Activated T-helper 17 cell treated with anti-CD3 and anti-CD28 coated beads, Interleukin-2, amount 50 U/mL, for 72 hours (primary cell): ENCODE results near the gene SAMD11. TPM values are rescaled to one million over a fixed set of nuclear protein-coding genes. Genes with fewer than 3 reads are reported as not detected.

Experiments
- ATAC-seq: fragments of 150-1000 bp; cut with Tn5 transposase; replicated peaks from 2 replicates; pipeline ENCODE4 v1.10.0; 2021; ENCODE audit warnings: mild to moderate bottlenecking, moderate library complexity
- H3K27ac Mint-ChIP-seq: one replicate; pipeline ENCODE4 v1.8.0; 2022; ENCODE audit warnings: mixed read lengths
- H3K27me3 Mint-ChIP-seq: one replicate; pipeline ENCODE4 v1.8.0; 2022; ENCODE audit warnings: mixed read lengths
- H3K36me3 Mint-ChIP-seq: one replicate; pipeline ENCODE4 v1.8.0; 2022; ENCODE audit warnings: low read depth, mild to moderate bottlenecking, mixed read lengths
- H3K4me1 Mint-ChIP-seq: one replicate; pipeline ENCODE4 v1.8.0; 2022; ENCODE audit warnings: mixed read lengths
- H3K4me3 Mint-ChIP-seq: one replicate; pipeline ENCODE4 v1.8.0; 2022; ENCODE audit warnings: mild to moderate bottlenecking, mixed read lengths
- H3K9me3 Mint-ChIP-seq: one replicate; pipeline ENCODE4 v1.8.0; 2022; ENCODE audit warnings: mixed read lengths
- total RNA-seq, 2 donors: library from RNA; stranded (reverse); gene quantifications; one replicate each; pipeline ENCODE4 v1.2.3, GENCODE V29; 2022

The SAMD11 gene
- total RNA-seq, 2 donors from 2014 or later: not detected

GRCh38 chr1:910881-911721 is 12.6 kb upstream of the SAMD11 start:
- ATAC-seq: no peak
- Mint-ChIP-seq H3K36me3 (no peaks in the 10 kb centered on the region), H3K27ac (no peak overlapping the region), H3K9me3 (no peaks in the 10 kb centered on the region), H3K4me3 (no peak overlapping the region), H3K27me3 (peaks cover 28% of the 10 kb centered on the region), H3K4me1 (no peaks in the 10 kb centered on the region)

GRCh38 chr1:911875-912739 is 11.6 kb upstream of the SAMD11 start:
- H3K27me3 Mint-ChIP-seq: peaks cover 24% of the 10 kb centered on the region
- no peak for ATAC-seq
- no peak overlapping the region for H3K27ac Mint-ChIP-seq
- H3K9me3 Mint-ChIP-seq: no peaks in the 10 kb centered on the region
- no peaks in the 10 kb centered on the region for H3K36me3 Mint-ChIP-seq
- H3K4me1 Mint-ChIP-seq: no peaks in the 10 kb centered on the region
- H3K4me3 Mint-ChIP-seq: no peak overlapping the region

GRCh38 chr1:912740-913301 is 10.9 kb upstream of the SAMD11 start:
- no peak for ATAC-seq
- Mint-ChIP-seq H3K27me3 (peaks cover 23% of the 10 kb centered on the region), H3K36me3 (no peaks in the 10 kb centered on the region), H3K4me1 (no peaks in the 10 kb centered on the region), H3K4me3 (no peak overlapping the region), H3K27ac (no peak overlapping the region), H3K9me3 (no peaks in the 10 kb centered on the region)

- H3K27me3 Mint-ChIP-seq: peaks cover 18% of the 10 kb centered on the region
- ATAC-seq: no peak
- H3K36me3 Mint-ChIP-seq: no peaks in the 10 kb centered on the region
- H3K9me3 Mint-ChIP-seq: no peaks in the 10 kb centered on the region
- no peak overlapping the region for H3K27ac Mint-ChIP-seq
- H3K4me3 Mint-ChIP-seq: no peak overlapping the region
- H3K4me1 Mint-ChIP-seq: no peaks in the 10 kb centered on the region
Observed at GRCh38 chr1:913491-914130, 10.1 kb upstream of the SAMD11 start.

- Mint-ChIP-seq H3K27me3 (peaks cover 21% of the 10 kb centered on the region), H3K9me3 (no peaks in the 10 kb centered on the region), H3K4me1 (no peaks in the 10 kb centered on the region), H3K27ac (no peak overlapping the region), H3K36me3 (no peaks in the 10 kb centered on the region), H3K4me3 (no peak overlapping the region)
- ATAC-seq: no peak
Observed at GRCh38 chr1:914131-914890, 9.4 kb upstream of the SAMD11 start.

GRCh38 chr1:914891-915280 is 8.8 kb upstream of the SAMD11 start:
- Mint-ChIP-seq H3K4me1 (no peaks in the 10 kb centered on the region), H3K36me3 (no peaks in the 10 kb centered on the region), H3K27me3 (peaks cover 21% of the 10 kb centered on the region)

GRCh38 chr1:915295-916172 is 8.2 kb upstream of the SAMD11 start:
- no peak overlapping the region for H3K27ac Mint-ChIP-seq
- no peaks in the 10 kb centered on the region for H3K36me3 Mint-ChIP-seq
- peaks cover 23% of the 10 kb centered on the region for H3K27me3 Mint-ChIP-seq
- ATAC-seq: no peak
- H3K4me3 Mint-ChIP-seq: no peak overlapping the region
- no peaks in the 10 kb centered on the region for H3K4me1 Mint-ChIP-seq
- H3K9me3 Mint-ChIP-seq: no peaks in the 10 kb centered on the region

More at GRCh38 chr1:914891-915280, 8.8 kb upstream of the SAMD11 start:
- Mint-ChIP-seq H3K27ac (no peak overlapping the region), H3K4me3 (no peak overlapping the region), H3K9me3 (no peaks in the 10 kb centered on the region)
- ATAC-seq: no peak

- no peaks in the 10 kb centered on the region for H3K36me3 Mint-ChIP-seq
- no peaks in the 10 kb centered on the region for H3K9me3 Mint-ChIP-seq
- H3K27me3 Mint-ChIP-seq: peaks cover 20% of the 10 kb centered on the region
- H3K4me1 Mint-ChIP-seq: no peaks in the 10 kb centered on the region
- H3K4me3 Mint-ChIP-seq: no peak overlapping the region
- ATAC-seq: no peak
- no peak overlapping the region for H3K27ac Mint-ChIP-seq
Observed at GRCh38 chr1:916173-917075, 7.3 kb upstream of the SAMD11 start.

- Mint-ChIP-seq H3K4me1 (no peaks in the 10 kb centered on the region), H3K4me3 (no peak overlapping the region), H3K27ac (no peak overlapping the region), H3K36me3 (no peaks in the 10 kb centered on the region), H3K9me3 (no peaks in the 10 kb centered on the region), H3K27me3 (peaks cover 23% of the 10 kb centered on the region)
- no peak for ATAC-seq
Observed at GRCh38 chr1:917076-917459, 6.7 kb upstream of the SAMD11 start.

GRCh38 chr1:917466-918091 is 6.1 kb upstream of the SAMD11 start:
- H3K4me3 Mint-ChIP-seq: no peak overlapping the region
- no peaks in the 10 kb centered on the region for H3K36me3 Mint-ChIP-seq
- no peak overlapping the region for H3K27ac Mint-ChIP-seq
- H3K27me3 Mint-ChIP-seq: peaks cover 19% of the 10 kb centered on the region
- no peak for ATAC-seq
- no peaks in the 10 kb centered on the region for H3K9me3 Mint-ChIP-seq
- H3K4me1 Mint-ChIP-seq: no peaks in the 10 kb centered on the region

- Mint-ChIP-seq H3K27ac (no peak overlapping the region), H3K27me3 (peaks cover 22% of the 10 kb centered on the region), H3K36me3 (no peaks in the 10 kb centered on the region), H3K4me3 (no peak overlapping the region), H3K4me1 (no peaks in the 10 kb centered on the region), H3K9me3 (no peaks in the 10 kb centered on the region)
- ATAC-seq: no peak
Observed at GRCh38 chr1:918353-918752, 5.4 kb upstream of the SAMD11 start.

- Mint-ChIP-seq H3K4me1 (no peaks in the 10 kb centered on the region), H3K27me3 (peaks cover 23% of the 10 kb centered on the region), H3K36me3 (no peaks in the 10 kb centered on the region), H3K4me3 (no peak overlapping the region), H3K27ac (no peak overlapping the region), H3K9me3 (no peaks in the 10 kb centered on the region)
- no peak for ATAC-seq
Observed at GRCh38 chr1:918843-919242, 4.9 kb upstream of the SAMD11 start.
